Suprapubic skin (tissue), 4 donors: ENCODE measurements around the gene LIMS2. TPM values are rescaled to one million over a fixed set of nuclear protein-coding genes. Genes with fewer than 3 reads are reported as not detected.
A peak's percentile ranks its signal among the peaks of the same experiment; 100 is the strongest.

Experiments used
- DNase-seq, 2 donors: peaks; one replicate each; pipeline ENCODE4 v3.0.0-alpha.2; 2019; ENCODE audit warnings: low spot score in 2 of 2
- H3K27ac ChIP-seq: fragments of 200-600 bp; sonication (generic); one replicate; pipeline ENCODE4 v1.5.1; 2019
- H3K27me3 ChIP-seq: fragments of 200-600 bp; sonication (generic); one replicate; pipeline ENCODE4 v1.5.1; 2019
- H3K36me3 ChIP-seq: fragments of 200-600 bp; sonication (generic); one replicate; pipeline ENCODE4 v1.5.1; 2019
- H3K4me1 ChIP-seq: fragments of 200-600 bp; sonication (generic); one replicate; pipeline ENCODE4 v1.5.1; 2019
- H3K4me3 ChIP-seq: fragments of 200-600 bp; sonication (generic); one replicate; pipeline ENCODE4 v1.5.1; 2019; ENCODE audit warnings: mild to moderate bottlenecking
- H3K9me3 ChIP-seq: fragments of 200-600 bp; sonication (generic); one replicate; pipeline ENCODE4 v1.5.1; 2019
- CTCF ChIP-seq, 2 donors: fragments of 200-600 bp in 1 of 2; fragments of 450-650 bp in 1 of 2; sonication (generic) in 1 of 2; IDR thresholded peaks; one replicate each; pipeline ENCODE4 v1.5.1; 2016 to 2019; ENCODE audit warnings: antibody characterized with exemption in 2 of 2, mild to moderate bottlenecking in 1 of 2, moderate library complexity in 1 of 2
- EP300 ChIP-seq: sonication (generic); formaldehyde crosslinking; IDR thresholded peaks from one replicate; pipeline ENCODE4 v1.6.1; 2017; ENCODE audit warnings: antibody characterized with exemption
- POLR2A ChIP-seq, 2 donors: fragments of 450-650 bp; IDR thresholded peaks; one replicate each; pipeline ENCODE4 v1.6.1; 2017; ENCODE audit warnings: antibody characterized with exemption in 2 of 2, mild to moderate bottlenecking in 2 of 2, moderate library complexity in 2 of 2
- POLR2AphosphoS5 ChIP-seq, 3 donors: sonication (generic); formaldehyde crosslinking; IDR thresholded peaks; one replicate each; pipeline ENCODE4 v1.6.1; 2017; ENCODE audit warnings: antibody characterized with exemption in 3 of 3
- WGBS: methylation state at CpG from one replicate; pipeline ENCODE4 v1.1.5; 2018; 5-methylcytosine and 5-hydroxymethylcytosine counted together
- total RNA-seq, 4 donors: library from RNA; depleted of rRNA; stranded (reverse); fragments of >200 nt; gene quantifications; one replicate each; pipeline ENCODE4 v1.1.0, GENCODE V29; 2016

The LIMS2 gene
- total RNA-seq, 4 donors from 2014 or later = 9.2 to 40.0 (median 15.4) TPM

- H3K27me3 ChIP-seq = no peaks in the 10 kb centered on the region
Observed at GRCh38 chr2:127612111-127612822, 63.1 kb downstream of the LIMS2 start.

GRCh38 chr2:127611076-127611925 is 64.0 kb downstream of the LIMS2 start:
- H3K9me3 ChIP-seq = peaks cover 9% of the 10 kb centered on the region
- H3K4me1 ChIP-seq = peaks cover 3% of the 10 kb centered on the region
- no peak for TF ChIP-seq EP300
- TF ChIP-seq POLR2AphosphoS5 (IDR thresholded peaks at IDR 0.05) = no peak
- TF ChIP-seq CTCF (IDR thresholded peaks at IDR 0.05) = no peak
- no peak for TF ChIP-seq POLR2A (IDR thresholded peaks at IDR 0.05)
- H3K27ac ChIP-seq = no peak overlapping the region
- no peaks in the 10 kb centered on the region for H3K36me3 ChIP-seq
- peak; percentile 28 to 65 for DNase-seq
- H3K4me3 ChIP-seq = no peak overlapping the region
- 84% methylated on average over 8 of the region's 11 CpGs for WGBS
- no peaks in the 10 kb centered on the region for H3K27me3 ChIP-seq

More at GRCh38 chr2:127612111-127612822, 63.1 kb downstream of the LIMS2 start:
- H3K27ac ChIP-seq = no peak overlapping the region
- H3K9me3 ChIP-seq = peaks cover 9% of the 10 kb centered on the region
- no peak for TF ChIP-seq EP300
- no peak for TF ChIP-seq POLR2AphosphoS5 (IDR thresholded peaks at IDR 0.05)
- TF ChIP-seq CTCF (IDR thresholded peaks at IDR 0.05) = no peak
- no peak for TF ChIP-seq POLR2A (IDR thresholded peaks at IDR 0.05)
- 97% methylated on average over 8 of the region's 13 CpGs for WGBS
- no peaks in the 10 kb centered on the region for H3K36me3 ChIP-seq
- H3K4me3 ChIP-seq = no peak overlapping the region
- H3K4me1 ChIP-seq = peaks cover 3% of the 10 kb centered on the region
- peak; percentile 19 to 40 for DNase-seq

- Histone ChIP-seq H3K36me3 (no peaks in the 10 kb centered on the region), H3K27ac (no peak overlapping the region), H3K9me3 (peaks cover 9% of the 10 kb centered on the region), H3K4me3 (no peak overlapping the region), H3K27me3 (no peaks in the 10 kb centered on the region), H3K4me1 (peaks cover 1% of the 10 kb centered on the region)
- TF ChIP-seq POLR2AphosphoS5 (IDR thresholded peaks at IDR 0.05) (no peak), POLR2A (IDR thresholded peaks at IDR 0.05) (no peak)
- 86% methylated on average over 1 of the region's 1 CpG for WGBS
- peak; percentile 12 to 24 for DNase-seq
Observed at GRCh38 chr2:127610561-127610960, 64.8 kb downstream of the LIMS2 start.

GRCh38 chr2:127609818-127610217 is 65.5 kb downstream of the LIMS2 start:
- H3K4me3 ChIP-seq = no peak overlapping the region
- H3K27me3 ChIP-seq = no peaks in the 10 kb centered on the region
- DNase-seq = peak; percentile 50 to 53
- peaks cover 9% of the 10 kb centered on the region for H3K9me3 ChIP-seq
- 93% methylated on average over 5 of the region's 8 CpGs for WGBS
- no peaks in the 10 kb centered on the region for H3K36me3 ChIP-seq
- H3K4me1 ChIP-seq = no peaks in the 10 kb centered on the region
- TF ChIP-seq POLR2AphosphoS5 (IDR thresholded peaks at IDR 0.05) (no peak), CTCF (IDR thresholded peaks at IDR 0.05) (no peak), POLR2A (IDR thresholded peaks at IDR 0.05) (no peak), EP300 (no peak)
- H3K27ac ChIP-seq = no peak overlapping the region

- Histone ChIP-seq H3K4me3 (no peak overlapping the region), H3K4me1 (no peaks in the 10 kb centered on the region), H3K27me3 (no peaks in the 10 kb centered on the region), H3K9me3 (peaks cover 9% of the 10 kb centered on the region), H3K27ac (no peak overlapping the region), H3K36me3 (no peaks in the 10 kb centered on the region)
- 91% methylated on average over 23 of the region's 24 CpGs for WGBS
- DNase-seq = peak in 1 of 2 donors; percentile 58
- TF ChIP-seq POLR2AphosphoS5 (IDR thresholded peaks at IDR 0.05) = no peak
- no peak for TF ChIP-seq POLR2A (IDR thresholded peaks at IDR 0.05)
- no peak for TF ChIP-seq EP300
- no peak for TF ChIP-seq CTCF (IDR thresholded peaks at IDR 0.05)
Observed at GRCh38 chr2:127609031-127609751, 66.1 kb downstream of the LIMS2 start.
